ENCODE measurements around the gene OXCT1.
"Not testable (repeated sequence)": the region's sequence is repeated elsewhere in the genome, so short reads cannot be mapped to it uniquely, and the experiment has no call there.

The OXCT1 gene

DNA sequence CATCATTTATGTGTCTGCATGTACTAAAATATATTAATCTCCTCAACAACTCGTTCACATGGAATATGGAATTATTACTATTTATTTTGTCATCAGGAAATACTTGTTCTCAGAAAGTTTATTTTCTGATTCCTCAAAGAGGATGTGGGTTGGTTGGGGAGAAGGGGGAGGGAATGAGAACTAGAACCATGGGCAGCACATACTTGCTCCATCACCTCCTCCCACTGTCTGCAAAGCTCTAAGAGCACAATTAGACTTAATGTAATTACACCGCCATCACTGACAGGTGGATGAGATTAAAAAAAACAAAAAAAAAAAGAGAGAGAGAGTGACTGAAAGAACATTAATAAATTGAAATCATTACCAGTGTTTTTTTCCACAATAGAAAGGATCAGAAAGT lies 98.2 kb downstream of the OXCT1 start:
- no peak for DNase-seq

- no peak for DNase-seq
Measured at GRCh38 chr5:41770799-41771198, 99.4 kb downstream of the OXCT1 start.

GRCh38 chr5:41768692-41769091 lies 101.5 kb downstream of the OXCT1 start:
- no peak for DNase-seq

DNA sequence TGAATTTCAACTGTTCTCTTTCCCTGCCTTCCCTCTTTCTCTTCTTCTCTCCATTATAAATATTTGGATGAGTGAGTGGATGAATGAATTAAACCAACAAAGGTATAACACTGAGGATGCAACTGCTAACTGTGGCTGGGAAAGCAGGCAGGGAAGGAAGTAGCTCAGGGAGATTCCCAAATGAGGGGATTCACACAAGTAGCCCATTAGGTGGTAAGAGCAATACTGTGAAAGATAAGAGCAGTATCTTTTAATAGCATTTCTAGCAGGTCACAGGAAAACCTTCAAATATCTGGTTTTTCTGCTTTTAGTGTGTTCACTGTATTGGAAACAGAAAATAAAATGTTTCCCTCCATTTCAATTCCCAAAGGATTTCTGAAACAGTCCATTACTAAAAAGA lies 105.6 kb downstream of the OXCT1 start:
- DNase-seq = no peak

DNA sequence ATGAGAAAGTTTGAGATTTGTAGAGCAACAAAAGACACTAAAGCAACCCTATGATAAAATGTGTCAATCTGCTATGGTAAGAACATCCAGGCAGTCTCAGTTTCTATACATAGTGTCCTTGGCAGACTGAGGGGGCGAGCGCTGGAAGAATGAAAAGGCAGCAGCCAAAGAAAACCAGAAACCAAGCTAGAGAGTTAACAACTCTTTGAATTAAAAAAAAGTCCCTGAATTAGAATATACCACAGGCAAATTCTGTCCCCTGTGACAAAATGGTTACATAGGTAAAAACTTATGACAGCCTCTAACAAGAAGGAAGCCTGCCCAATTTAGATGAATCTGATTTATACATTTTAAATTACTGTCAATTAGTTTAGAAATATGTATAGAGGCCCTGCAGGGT lies 106.7 kb downstream of the OXCT1 start:
- DNase-seq = no peak

GRCh38 chr5:41763081-41763480 lies 107.1 kb downstream of the OXCT1 start:
- DNase-seq = no peak

DNA sequence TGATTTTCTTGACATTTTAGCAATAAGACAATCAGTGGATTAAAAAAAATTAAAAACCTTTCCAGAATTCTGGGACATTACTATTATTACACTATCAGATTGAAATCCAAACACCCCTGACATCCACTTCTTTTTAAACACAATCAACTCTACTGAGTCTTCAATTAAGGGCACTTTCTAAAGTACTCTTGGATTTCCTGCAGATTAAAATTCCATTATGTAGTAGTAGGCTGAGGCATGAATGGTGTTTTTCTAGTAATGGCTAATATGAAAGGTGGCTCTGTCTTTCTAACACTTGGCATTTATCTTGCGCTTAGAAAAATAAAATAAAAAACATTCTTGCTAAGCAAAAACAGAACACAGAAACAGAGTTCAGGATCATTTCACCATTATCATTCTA lies 107.8 kb downstream of the OXCT1 start:
- no peak for DNase-seq

- DNase-seq = no peak
Measured at GRCh38 chr5:41761663-41762062, 108.6 kb downstream of the OXCT1 start.

GRCh38 chr5:41755705-41756104 lies 114.5 kb downstream of the OXCT1 start:
- DNase-seq = no peak

DNA sequence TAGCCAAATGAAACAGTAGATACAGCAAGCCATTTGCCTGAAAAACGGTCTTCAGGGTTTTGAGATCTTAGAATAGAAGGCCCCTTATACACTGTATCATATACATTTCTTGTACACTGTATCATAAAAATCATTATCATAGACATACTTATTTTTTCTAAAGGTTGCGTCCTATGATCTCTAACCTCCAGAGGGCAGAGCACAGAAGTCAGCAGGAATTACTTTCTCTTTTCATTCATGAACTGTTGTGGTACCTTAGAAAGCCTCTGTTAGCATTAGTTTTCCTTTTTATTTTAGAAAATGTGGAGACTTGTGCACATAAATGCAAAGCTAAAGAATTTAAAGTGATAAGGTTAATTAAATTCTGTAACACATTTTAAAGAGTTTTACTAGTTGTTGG lies 115.4 kb downstream of the OXCT1 start:
- DNase-seq = no peak

GRCh38 chr5:41751867-41752266 lies 118.4 kb downstream of the OXCT1 start:
- no peak for DNase-seq

DNA sequence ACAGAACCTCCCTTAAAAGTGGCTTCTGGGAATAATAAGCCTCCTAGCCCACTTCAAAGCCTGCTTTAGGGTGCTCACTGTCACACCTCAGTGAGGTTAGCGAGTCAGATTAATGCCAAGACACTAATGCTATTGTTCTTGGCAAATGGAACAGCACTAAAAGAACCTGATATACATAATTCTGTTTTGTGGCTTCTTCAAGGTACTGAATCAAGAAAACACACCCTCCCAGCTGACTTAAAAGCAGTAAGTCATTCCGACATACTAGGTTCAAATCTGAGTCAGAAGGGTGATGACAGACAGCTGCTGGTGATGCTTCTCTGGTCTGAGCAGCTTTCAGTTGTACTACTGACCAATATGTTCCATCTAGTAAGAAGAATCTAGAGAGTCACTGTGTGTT lies 121.6 kb downstream of the OXCT1 start:
- DNase-seq = no peak

GRCh38 chr5:41747708-41748107 lies 122.5 kb downstream of the OXCT1 start:
- DNase-seq = no peak

GRCh38 chr5:41747301-41747700 lies 122.9 kb downstream of the OXCT1 start:
- DNase-seq = no peak

DNA sequence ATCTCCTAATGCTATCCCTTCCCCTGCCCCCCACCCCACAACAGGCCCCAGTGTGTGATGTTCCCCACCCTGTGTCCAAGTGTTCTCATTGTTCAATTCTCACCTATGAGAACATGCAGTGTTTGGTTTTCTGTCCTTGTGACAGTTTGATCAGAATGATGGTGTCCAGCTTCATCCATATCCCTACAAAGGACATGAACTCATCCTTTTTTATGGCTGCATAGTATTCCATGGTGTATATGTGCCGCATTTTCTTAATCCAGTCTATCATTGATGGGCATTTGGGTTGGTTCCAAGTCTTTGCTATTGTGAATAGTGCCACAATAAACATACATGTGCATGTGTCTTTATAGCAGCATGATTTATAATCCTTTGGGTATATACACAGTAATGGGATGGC lies 127.6 kb downstream of the OXCT1 start:
- not testable (repeated sequence) for DNase-seq

DNA sequence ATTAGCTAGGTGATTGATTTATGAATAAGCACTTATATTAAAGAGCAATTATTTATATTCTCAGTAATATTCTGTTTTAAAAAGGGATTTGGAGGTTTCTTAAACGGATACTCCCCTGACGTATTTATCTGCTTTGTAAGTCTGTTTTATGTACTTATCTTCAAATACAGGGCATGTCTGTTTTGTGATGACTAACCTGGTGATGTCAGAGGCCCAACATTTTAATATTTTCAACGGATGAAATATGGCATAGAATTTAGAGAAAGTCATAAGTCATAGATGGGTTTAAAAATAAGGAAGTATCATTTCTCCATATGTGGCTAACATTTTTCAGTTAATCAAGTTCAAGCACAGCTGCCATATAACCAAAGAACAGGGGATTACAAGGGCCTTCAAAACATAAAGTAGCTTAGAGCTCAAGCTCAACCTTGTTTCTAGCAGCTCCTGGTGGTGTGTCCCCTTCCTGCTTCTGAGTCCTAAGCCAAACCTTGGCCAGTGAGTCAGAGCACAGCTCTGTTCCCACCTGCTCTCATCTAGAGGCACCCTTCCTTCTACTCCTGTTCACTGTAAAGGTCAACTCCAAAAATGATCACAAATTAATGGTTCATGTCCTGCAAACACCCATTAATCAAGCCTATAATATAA lies 131.4 kb downstream of the OXCT1 start:
- no peak for DNase-seq

- no peak for DNase-seq
Measured at GRCh38 chr5:41736641-41737040, 133.6 kb downstream of the OXCT1 start.

GRCh38 chr5:41735213-41735612 lies 135.0 kb downstream of the OXCT1 start:
- DNase-seq = no peak

DNA sequence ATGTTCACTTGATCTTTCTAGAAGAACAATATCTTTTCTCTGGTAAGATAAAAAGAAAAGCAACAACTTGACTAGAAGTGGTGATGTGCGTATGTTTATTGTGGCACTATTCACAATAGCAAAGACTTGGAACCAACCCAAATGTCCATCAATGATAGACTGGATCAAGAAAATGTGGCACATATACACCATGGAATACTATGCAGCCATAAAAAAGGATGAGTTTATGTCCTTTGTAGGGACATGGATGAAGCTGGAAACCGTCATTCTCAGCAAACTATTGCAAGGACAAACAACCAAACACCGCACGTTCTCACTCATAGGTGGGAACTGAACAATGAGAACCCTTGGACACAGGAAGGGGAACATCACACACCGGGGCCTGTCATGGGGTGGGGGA lies 140.8 kb downstream of the OXCT1 start:
- DNase-seq = not testable (repeated sequence)

DNA sequence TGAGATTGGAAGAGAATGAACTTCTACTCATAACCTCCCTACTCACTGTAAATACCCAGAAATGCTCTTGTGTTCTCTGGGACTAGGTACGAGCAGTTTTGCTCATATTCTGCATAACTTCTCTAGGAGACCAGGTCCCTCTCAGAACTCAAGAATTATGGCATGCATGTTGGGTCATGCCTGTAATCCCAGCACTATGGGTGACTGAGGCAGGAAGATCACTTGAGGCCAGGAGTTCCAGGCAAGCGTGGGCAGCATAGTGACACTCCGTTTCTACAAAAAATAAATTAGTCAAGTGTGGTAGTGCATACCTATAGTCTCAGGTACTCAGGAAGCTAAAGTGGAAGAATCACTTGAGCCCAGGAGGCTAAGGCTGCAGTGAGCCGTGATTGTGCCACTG lies 141.9 kb downstream of the OXCT1 start:
- no peak for DNase-seq

DNA sequence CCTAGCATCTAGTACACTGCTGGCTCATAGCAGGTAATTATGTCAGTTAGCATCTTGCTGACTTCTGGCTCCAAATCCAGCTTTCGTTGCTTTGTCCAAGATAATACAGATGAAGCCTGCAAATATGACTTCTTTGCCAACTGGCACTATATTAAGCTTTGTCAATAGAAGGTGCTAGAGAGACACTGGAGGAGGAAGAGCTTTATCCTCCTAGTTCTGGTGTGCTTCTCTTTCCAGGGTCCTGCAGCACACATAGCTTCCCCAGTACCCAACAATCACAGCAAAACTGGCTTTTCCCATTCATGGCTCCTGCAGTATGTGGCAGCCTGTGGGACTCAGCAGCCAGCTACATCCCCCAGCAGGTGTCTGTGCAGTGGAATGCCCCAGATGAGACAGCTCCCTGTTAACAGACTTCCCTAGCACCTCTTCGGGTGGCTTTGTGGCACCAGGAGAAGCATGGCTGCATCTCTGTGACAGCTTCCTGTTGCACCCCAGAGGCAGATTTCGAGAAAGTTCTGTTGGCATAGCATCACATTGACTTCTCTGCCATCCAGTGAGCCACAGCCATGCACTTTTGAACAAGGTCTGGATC lies 147.8 kb downstream of the OXCT1 start:
- DNase-seq = no peak

GRCh38 chr5:41721516-41721915 lies 148.7 kb downstream of the OXCT1 start:
- DNase-seq = no peak

- no peak for DNase-seq
Measured at GRCh38 chr5:41716382-41716781, 153.8 kb downstream of the OXCT1 start.

DNA sequence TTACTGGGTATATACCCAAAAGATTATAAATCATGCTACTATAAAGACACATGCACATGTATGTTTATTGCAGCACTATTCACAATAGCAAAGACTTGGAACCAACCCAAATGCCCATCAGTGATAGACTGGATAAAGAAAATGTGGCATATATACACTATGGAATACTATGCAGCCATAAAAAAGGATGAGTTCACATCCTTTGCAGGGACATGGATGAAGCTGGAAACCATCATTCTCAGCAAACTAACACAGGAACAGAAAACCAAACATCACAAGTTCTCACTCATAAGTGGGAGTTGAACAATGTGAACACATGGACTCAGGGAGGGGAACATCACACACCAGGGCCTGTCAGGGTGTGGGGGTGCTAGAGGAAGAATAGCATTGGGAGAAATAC lies 155.8 kb downstream of the OXCT1 start:
- DNase-seq = not testable (repeated sequence)

- DNase-seq = no peak
Measured at GRCh38 chr5:41708604-41708940, 161.7 kb downstream of the OXCT1 start.
